ENCODE data around the gene SERPINF2.

DNA sequence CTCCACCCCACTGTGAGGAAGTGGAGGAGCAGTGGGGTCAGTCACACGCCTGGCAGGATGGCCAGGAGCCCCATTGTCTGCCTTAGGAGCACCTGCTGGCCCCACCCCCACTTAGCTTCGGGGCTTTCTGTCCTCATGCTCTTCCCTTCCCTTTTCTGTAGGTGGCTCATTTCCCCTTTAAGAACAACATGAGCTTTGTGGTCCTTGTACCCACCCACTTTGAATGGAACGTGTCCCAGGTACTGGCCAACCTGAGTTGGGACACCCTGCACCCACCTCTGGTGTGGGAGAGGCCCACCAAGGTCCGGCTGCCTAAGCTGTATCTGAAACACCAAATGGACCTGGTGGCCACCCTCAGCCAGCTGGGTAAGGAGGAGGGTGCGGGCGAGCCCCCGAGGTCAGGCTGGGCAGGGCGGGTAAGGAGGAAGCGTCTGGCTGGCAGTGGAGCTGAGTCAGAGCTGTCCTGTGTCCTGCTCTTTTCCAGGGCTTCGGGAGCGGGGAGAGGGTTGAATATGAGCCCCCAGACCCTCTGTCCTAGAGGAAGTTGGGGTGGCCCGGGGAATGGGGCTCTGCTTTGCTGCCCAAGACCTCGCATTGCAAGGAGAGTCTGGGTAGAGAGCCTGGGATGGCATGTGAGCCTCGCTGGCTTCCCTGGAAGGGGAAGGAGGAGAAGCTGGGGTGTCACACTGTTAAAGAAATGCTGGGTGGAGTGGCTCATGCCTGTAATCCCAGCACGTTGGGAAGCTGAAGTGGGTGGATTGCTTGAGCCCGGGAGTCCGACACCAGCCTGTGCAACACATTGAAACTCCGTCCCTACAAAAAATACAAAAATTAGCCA is 10.0 kb downstream of the SERPINF2 start:
- TF ChIP-seq, protein P1, sequence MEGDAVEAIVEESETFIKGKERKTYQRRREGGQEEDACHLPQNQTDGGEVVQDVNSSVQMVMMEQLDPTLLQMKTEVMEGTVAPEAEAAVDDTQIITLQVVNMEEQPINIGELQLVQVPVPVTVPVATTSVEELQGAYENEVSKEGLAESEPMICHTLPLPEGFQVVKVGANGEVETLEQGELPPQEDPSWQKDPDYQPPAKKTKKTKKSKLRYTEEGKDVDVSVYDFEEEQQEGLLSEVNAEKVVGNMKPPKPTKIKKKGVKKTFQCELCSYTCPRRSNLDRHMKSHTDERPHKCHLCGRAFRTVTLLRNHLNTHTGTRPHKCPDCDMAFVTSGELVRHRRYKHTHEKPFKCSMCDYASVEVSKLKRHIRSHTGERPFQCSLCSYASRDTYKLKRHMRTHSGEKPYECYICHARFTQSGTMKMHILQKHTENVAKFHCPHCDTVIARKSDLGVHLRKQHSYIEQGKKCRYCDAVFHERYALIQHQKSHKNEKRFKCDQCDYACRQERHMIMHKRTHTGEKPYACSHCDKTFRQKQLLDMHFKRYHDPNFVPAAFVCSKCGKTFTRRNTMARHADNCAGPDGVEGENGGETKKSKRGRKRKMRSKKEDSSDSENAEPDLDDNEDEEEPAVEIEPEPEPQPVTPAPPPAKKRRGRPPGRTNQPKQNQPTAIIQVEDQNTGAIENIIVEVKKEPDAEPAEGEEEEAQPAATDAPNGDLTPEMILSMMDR (tag by site-specific recombination; IDR thresholded peaks at IDR 0.05): no peak
- TF ChIP-seq ZNF121 (tag by site-specific recombination; IDR thresholded peaks at IDR 0.05): no peak
- no peak for TF ChIP-seq ZBTB1 (tag by site-specific recombination; IDR thresholded peaks at IDR 0.05)
- TF ChIP-seq SP3 (tag by site-specific recombination; IDR thresholded peaks at IDR 0.05): no peak
- TF ChIP-seq ZNF335 (tag by site-specific recombination; conservative IDR thresholded peaks at IDR 0.05): no peak
- no peak for TF ChIP-seq BCL11A (tag by site-specific recombination; IDR thresholded peaks at IDR 0.05; ENCODE audit: low read depth)
- no peak for TF ChIP-seq SALL2 (tag by site-specific recombination; IDR thresholded peaks at IDR 0.05; ENCODE audit: borderline replicate concordance)
